COLO668 (cell line): ENCODE data around the gene CAPZA1.

Experiments
- DNase-seq: peaks from one replicate; lab custom pipeline; 2025; ENCODE audit not compliant: unreplicated experiment; lab: John Stamatoyannopoulos, UW

CAPZA1 gene

DNA sequence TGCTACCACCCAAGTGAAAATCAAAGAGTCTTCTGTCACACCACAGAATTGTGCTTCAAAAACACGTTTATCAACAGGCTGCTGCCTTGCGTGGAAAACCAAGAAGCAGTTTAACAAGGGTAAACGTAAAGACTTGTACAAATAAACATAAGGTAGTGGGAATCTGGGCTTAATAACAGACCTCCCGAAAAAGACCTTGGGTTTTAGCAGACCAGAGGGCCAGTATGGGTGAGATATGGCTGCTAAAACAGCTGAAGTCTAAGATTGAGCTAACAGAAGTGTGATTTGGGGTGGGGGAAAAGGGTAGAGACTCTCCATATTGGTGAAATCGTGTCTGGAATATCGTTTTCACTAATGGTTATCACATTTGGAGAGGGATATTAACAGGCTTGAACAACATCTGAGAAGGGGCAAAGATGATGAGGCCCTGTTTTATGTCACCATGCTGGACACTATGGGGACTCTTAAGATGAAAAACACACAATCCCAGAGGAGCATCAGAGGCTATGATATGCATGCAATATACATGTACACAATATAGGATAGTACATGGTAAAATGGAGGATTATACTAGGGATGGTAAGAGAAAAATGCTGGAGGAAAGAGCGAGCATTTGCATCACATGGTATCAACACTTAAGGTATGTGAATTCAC is 56.2 kb downstream of the CAPZA1 start:
- DNase-seq: no peak

DNA sequence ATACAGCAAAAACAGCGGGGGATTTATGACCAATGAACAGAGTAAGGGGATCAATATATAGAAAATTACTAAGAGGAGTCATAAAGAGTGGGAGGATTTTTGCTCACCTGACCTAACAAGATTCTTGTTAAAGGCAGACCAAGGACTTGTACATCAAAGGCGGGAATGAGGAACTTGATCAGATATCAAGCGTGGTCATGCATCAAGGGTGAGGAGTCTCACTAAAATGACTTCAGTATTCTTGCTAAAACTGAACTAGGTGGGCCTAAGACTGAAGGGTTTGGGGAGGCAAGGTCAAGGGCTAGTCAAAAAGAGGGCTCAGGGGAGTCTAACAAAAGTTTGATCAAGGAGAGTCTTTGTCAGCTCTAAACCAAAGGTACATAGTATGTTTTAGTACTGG is 56.9 kb downstream of the CAPZA1 start:
- no peak for DNase-seq

GRCh38 chr1:112677501-112677900 is 57.9 kb downstream of the CAPZA1 start:
- no peak for DNase-seq

DNA sequence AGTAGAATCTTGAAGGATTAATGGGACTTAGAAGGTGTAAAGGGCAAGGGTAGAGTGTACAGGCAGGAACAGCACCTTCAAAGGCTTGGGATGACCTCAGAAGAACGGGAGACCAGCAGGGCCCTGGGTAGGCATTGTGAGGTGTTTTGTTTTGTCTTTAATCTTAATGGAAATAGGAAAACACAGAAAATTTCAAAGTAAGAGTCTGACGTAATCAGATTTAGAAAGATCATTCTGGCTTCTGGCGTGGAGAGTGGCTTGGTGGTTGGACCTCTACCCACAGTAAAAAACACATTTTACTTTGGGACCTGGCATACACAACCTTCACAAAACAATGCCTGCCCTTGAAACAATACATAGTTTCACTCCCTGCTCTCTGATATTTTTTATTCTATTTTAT is 59.0 kb downstream of the CAPZA1 start:
- DNase-seq: no peak

DNA sequence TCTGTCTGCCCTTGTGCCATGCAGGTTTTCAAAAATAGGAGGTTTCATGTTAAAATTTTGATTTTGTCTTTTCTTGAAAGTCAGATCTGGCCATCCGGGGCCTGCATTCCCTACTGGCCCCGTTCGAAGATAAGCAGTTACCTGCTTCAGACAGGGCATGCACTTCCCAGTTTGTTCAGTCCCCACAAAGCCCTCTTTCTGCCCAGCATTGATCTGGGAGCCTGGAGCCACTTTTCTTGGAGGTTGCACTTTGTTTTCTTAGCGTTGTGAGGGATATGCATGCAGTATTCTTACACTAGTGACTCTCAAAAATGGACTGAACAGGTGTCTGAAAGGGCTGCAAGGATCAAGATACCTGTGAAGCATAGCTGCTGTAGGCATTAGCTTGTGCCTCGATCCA is 66.3 kb downstream of the CAPZA1 start:
- no peak for DNase-seq

DNA sequence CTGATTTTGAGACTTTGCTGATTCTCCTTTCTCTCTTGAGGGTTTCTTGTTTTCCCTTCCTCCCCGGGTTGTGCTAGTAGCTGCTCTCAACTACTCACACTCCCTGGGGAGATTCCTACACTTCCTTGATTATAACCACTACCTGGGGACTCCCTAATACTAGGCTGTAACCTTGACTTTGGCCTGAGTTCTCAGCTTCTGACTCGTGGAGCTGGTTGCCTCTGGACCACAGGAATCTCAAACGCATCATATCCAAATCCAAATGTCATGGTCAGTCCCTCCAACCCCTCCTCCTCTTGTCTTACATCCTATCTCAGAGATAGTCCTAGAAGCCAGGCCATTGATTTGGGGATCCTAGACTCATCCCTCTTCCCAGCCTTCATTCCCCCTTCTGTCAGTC is 66.8 kb downstream of the CAPZA1 start:
- DNase-seq: no peak

- no peak for DNase-seq
Observed at GRCh38 chr1:112686835-112687234, 67.2 kb downstream of the CAPZA1 start.

- no peak for DNase-seq
Observed at GRCh38 chr1:112687361-112687760, 67.7 kb downstream of the CAPZA1 start.

- DNase-seq: no peak
Observed at GRCh38 chr1:112687785-112688496, 68.3 kb downstream of the CAPZA1 start.

GRCh38 chr1:112688781-112689193 is 69.2 kb downstream of the CAPZA1 start:
- DNase-seq: no peak

DNA sequence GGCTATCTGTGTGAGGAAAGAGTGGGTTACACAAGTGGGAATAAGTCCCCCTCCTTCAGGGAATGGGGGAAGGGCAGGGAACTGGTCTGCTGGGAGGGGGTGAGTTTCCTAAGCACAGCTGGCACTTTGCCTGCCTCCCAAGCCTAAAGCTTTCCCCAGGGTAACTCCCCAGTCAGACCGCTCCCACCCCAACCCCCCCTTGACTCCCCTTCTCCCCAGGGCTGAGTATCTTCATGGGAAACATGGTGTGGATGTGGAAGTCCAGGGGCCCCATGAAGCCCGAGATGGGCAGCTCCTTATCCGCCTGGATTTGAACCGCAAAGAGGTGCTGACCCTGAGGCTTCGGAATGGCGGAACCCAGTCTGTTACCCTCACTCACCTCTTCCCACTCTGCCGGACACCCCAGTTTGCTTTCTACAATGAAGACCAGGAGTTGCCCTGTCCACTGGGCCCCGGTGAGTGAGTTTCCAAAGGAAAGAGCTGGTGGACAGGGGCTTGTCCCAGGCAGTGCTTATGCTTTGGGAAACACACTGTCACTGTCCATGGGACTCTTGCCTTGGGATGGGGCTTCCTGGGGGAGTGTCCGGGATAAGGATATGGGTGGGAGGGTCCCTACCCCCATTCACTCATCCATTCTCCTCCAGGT is 69.7 kb downstream of the CAPZA1 start:
- DNase-seq: no peak

DNA sequence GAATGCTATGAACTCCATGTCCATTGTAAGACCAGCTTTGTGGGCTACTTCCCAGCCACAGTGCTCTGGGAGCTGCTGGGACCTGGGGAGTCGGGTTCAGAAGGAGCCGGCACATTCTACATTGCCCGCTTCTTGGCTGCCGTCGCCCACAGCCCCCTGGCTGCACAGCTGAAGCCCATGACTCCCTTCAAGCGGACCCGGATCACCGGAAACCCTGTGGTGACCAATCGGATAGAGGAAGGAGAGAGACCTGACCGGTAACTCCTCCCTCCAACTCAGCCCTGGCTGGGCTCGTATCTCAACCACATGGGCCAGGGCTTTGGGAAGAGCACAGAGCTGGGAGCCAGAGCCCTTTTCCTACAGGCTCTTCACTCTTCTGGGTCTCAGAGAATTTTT is 70.2 kb downstream of the CAPZA1 start:
- DNase-seq: no peak

GRCh38 chr1:112692681-112693080 is 73.0 kb downstream of the CAPZA1 start:
- DNase-seq: no peak

- no peak for DNase-seq
Observed at GRCh38 chr1:112693821-112694220, 74.2 kb downstream of the CAPZA1 start.

DNA sequence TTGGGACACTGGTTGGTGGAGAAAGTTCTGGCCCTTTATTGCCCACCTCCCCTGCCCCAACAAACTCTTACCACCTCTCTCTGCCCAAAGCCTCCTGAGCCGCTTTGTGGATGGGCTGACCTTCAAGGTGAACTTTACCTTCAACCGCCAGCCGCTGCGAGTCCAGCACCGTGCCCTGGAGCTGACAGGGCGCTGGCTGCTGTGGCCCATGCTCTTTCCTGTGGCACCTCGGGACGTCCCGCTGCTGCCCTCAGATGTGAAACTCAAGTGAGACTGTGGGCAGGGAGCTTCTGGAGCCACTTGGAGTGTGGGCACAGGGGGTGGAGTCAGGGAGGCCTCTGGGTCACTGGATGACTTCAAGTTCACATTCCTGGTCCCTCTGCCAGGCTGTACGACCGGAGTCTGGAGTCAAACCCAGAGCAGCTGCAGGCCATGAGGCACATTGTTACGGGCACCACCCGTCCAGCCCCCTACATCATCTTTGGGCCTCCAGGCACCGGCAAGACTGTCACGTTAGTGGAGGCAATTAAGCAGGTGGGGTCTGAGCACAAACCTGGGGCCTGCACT is 74.8 kb downstream of the CAPZA1 start:
- no peak for DNase-seq

DNA sequence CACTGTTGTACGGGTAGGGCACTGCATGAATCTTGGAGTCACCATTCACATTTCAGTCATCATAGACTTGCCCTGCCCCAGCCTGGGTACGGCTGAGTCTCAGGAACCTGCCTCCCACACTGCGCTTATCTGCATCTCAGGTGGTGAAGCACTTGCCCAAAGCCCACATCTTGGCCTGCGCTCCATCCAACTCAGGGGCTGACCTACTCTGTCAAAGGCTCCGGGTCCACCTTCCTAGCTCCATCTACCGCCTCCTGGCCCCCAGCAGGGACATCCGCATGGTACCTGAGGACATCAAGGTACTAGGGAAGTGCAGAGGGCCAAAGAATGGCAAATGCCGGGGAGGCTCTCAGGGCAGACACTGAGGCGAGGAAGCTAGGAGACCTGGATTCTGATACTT is 75.6 kb downstream of the CAPZA1 start:
- no peak for DNase-seq

GRCh38 chr1:112696578-112697314 is 77.1 kb downstream of the CAPZA1 start:
- DNase-seq: no peak

DNA sequence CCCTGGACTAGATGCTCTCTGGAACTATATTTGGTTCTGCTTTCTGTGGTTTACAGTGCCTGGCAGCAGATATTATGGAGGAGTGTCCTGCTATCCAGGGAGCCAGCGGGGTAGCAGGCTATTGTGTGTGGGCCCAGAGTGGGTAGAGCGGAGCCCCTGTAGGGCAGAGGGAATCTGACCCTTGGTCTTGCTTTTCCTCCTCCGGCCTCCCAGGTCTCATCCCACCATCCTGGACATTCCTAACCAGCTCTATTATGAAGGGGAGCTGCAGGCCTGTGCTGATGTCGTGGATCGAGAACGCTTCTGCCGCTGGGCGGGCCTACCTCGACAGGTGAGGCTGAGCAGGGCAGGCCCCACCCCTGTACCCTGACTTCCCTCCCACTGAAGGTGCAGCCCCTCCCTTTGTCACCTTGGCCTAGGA is 78.2 kb downstream of the CAPZA1 start:
- DNase-seq: no peak

GRCh38 chr1:112698366-112699310 is 79.0 kb downstream of the CAPZA1 start:
- DNase-seq: peak; percentile 94

- no peak for DNase-seq
Observed at GRCh38 chr1:112699425-112700144, 80.0 kb downstream of the CAPZA1 start.
